GM18511 (cell line): ENCODE data around the gene FHDC1.

Source experiments
- ATAC-seq: cut with Tn5 transposase; IDR thresholded peaks from one replicate; pipeline ENCODE4 v1.9.1; 2021; ENCODE audit warnings: mild to moderate bottlenecking, moderate library complexity; ENCODE audit not compliant: unreplicated experiment

Gene FHDC1

DNA sequence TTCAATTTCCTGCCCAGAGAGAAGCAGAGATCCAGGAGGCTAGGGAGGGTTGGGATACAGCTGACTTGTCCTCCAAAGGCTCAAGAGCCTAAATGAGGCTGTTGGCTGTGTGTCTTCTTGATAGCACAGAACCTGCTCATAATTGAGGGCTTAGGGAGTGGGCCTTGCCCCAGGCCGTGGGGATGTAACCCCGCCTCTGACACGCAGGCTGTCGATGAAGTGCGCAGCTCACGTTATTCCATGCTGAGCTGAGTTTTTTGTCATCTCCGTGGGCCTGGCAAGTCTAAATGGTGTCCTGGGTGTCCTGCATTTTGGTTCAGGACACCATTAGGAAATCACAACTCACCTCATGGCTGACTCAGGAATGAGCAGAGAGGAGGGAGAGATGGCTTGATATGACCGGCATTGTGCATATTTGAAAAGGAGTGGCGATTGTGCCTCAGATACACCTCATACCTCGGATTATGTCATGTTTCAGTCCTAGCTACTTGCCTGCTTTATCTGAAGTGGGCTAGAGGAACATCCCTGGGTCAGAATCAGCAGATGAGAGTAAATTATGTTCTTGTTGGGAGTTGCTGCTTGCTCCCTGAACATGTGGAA lies 43.7 kb downstream of the FHDC1 start:
- no peak for ATAC-seq

GRCh38 chr4:152981278-152981677 lies 45.2 kb downstream of the FHDC1 start:
- no peak for ATAC-seq

- ATAC-seq = no peak
Observed at GRCh38 chr4:152981842-152982241, 45.7 kb downstream of the FHDC1 start.

DNA sequence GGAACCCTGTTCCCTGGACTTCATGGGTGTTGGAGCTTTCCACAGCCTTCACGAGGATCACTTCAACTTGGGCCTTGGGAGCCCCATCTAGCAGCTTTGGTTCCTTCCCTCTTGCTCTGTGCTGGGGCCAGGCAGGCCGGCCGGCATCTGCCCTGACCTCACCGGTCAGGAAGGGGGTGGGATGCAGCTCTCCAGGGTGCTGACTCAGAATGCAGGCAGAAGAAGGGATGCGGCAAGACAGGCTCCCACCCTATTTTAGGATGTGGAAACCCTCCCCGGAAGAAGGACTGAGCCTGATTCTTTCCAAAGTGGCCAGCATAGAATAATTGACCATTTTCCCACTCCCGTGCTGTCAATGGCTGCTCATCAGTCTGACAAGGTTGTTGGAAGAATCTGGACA lies 47.1 kb downstream of the FHDC1 start:
- no peak for ATAC-seq

DNA sequence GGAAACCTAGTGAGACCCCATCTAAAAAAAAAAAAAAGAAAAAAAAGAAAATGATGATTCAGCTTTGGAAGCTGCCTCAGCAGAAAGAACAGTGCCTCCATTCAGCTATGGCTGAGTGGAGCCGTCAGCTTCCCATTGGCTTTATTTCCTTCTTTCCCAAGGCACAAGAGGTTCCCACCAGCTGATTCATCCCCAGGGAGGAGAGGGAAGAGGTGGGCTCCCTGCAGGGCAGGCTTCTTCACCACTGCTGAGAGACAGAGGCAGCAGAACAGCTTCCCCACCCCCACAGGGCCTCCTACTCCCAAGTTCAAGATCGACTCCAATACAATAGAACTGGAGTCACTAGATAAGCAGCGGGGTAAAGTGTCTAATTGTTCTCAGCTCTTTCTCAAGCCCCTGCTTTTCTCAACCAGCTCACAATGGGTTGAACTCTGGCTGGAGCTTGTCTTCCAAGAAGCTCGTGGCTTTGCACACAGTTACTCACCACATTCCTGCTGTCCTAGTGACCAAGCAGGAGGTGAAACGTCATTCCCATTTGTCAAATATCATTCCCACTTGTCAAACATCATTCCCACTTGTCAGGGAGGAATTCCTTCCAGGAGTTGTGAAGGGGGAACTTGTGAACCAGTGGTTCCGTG lies 47.8 kb downstream of the FHDC1 start:
- no peak for ATAC-seq

GRCh38 chr4:152988721-152989553 lies 52.8 kb downstream of the FHDC1 start:
- ATAC-seq = no peak

DNA sequence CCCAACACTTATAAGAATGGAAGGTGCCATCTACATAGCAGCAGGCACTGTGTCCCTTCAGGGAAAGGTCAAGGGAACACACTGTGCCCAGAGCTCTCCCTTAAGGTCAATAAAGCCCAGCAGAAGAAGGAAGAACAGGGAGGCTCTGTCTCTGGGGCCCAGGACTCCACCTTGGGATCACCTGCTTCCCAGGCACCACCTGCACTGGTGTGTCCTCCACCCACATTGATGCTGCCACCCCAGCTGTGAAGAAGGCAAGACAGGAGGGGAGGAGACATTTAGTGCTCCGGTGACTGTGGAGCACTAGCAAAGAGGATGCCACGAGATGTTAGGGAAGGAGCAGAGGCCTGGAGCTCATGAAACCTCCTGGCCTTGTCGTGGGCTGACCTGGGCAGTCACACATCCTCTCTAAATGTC lies 53.4 kb downstream of the FHDC1 start:
- ATAC-seq = no peak

GRCh38 chr4:152990471-152991131 lies 54.5 kb downstream of the FHDC1 start:
- no peak for ATAC-seq

- ATAC-seq = no peak
Observed at GRCh38 chr4:152991398-152991797, 55.3 kb downstream of the FHDC1 start.

GRCh38 chr4:152992027-152992426 lies 55.9 kb downstream of the FHDC1 start:
- no peak for ATAC-seq

DNA sequence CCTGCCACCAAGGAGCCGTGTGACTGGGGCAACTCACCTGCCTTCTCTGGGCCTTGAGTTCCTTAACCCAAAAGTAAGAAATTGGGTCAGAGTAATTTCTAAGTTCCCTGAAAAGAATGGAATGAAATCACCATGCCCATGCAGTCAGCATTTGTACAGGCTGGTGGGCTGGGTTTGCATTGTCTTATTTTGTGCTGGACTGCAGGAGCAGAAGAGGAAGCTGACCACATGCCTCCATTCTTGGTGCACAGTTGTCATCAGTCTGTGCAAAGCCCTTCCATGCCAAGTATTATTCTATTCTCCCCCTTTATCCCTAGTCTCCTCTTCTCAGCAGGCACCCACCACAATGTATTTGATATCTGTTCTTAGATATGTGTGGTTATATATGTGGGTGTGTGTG lies 56.3 kb downstream of the FHDC1 start:
- ATAC-seq = no peak

DNA sequence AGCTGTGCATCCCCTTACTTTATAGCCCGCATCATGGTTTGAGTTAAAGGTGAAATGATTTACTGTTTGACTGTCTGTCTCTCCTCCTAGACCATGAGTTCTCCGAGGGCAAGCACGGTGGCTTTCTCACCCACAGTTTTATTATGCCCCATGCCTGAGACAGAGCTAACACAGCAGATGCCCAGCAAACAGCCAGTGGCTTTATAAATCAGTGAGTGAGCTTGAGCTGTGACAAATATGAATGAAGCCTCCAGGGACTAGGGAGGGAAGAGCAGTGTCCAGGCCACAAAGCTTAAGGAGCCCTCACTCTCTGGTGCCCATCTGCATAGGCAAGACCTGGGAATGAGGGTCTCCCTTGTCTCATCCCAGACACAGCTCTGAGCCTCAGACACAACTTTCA lies 57.9 kb downstream of the FHDC1 start:
- ATAC-seq = no peak

DNA sequence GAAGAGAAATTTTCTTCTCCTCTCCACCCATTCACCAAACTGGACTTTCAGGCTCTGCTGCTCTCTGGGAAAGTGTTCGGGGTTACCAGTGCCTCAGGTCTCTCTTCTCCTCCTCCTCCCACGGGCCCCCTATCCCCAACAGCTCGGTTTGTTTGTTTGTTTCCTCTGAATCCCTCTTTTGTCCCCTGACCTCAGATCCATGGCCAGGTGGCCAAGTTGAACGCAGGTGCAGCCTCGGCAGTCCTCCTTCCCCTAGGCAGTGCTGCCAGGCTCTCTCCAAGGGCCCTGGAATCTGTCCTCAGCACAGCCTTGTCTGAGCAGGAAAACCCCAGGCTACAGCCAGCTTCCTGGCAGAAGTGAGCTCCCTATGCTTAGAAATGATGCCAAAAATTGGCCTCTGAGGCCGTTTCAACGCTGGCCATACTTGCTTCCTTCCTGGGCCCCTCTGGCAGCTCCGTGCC lies 60.0 kb downstream of the FHDC1 start:
- ATAC-seq = no peak

- no peak for ATAC-seq
Observed at GRCh38 chr4:152996672-152997071, 60.5 kb downstream of the FHDC1 start.

DNA sequence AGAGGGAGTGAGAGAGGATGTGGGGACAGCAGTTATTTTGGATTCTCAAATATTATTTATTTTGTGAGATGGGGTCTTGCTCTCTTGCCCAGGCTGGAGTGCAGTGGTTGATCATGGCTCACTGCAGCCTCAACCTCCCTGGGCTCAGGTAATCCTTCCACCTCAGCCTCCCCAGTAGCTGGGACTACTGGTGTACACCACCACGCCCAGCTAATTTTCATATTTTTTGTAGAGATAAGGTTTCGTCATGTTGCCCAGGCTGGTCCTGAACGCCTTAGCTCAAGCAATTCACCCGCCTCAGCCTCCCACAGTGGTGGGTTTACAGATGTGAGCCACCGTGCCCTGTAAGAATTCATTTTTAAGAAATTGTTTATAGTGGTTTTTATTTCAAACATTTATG lies 61.2 kb downstream of the FHDC1 start:
- no peak for ATAC-seq

GRCh38 chr4:152997771-152998487 lies 61.8 kb downstream of the FHDC1 start:
- ATAC-seq = no peak

GRCh38 chr4:152998861-152999260 lies 62.7 kb downstream of the FHDC1 start:
- ATAC-seq = no peak

- no peak for ATAC-seq
Observed at GRCh38 chr4:152999346-153000075, 63.4 kb downstream of the FHDC1 start.

GRCh38 chr4:153000076-153000420 lies 63.9 kb downstream of the FHDC1 start:
- ATAC-seq = no peak

GRCh38 chr4:153001626-153002025 lies 65.5 kb downstream of the FHDC1 start:
- ATAC-seq = no peak
